HG03280 (cell line): ENCODE data around the gene BNC2.

Experiments
- ATAC-seq: cut with Tn5 transposase; IDR thresholded peaks from one replicate; pipeline ENCODE4 v1.9.1; 2021; ENCODE audit warnings: mild to moderate bottlenecking, moderate library complexity; ENCODE audit not compliant: unreplicated experiment

Gene BNC2

DNA sequence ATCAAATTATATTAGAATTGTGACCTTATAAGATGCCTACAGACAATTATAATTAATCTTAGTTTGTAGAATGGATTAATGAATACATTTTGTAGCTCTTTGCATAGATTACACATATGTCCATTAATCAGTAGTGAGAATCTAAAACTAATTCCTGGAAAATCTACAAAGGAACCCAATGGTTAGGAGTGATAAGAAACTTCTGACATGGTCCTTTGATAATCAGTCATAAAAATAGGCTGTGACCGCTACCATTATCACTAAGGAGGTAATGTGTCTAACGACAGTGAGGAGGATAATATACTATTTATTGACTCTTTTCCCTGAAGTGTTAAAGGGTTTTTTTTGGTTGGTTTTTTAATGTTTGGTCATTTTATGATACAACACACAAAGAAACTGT lies 46.6 kb downstream of the BNC2 start:
- ATAC-seq: no peak

DNA sequence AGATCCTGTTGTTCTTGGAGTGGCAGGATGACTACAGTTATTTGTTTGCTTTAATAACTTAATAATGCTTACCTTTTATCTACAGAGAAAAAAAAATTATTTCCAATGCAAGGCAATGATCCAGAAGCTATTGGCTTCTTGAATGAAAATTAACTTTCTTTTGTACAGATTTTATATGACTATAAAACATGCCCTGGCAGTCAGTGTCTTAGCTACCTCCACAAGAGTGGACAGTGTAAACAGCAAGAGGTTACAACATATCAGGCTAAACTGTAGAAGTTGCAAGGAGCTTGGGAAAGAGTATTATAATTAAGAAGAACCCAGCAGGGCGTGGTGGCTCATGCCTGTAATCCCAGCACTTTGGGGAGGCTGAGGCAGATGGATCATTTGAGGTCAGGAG lies 49.1 kb downstream of the BNC2 start:
- ATAC-seq: no peak

DNA sequence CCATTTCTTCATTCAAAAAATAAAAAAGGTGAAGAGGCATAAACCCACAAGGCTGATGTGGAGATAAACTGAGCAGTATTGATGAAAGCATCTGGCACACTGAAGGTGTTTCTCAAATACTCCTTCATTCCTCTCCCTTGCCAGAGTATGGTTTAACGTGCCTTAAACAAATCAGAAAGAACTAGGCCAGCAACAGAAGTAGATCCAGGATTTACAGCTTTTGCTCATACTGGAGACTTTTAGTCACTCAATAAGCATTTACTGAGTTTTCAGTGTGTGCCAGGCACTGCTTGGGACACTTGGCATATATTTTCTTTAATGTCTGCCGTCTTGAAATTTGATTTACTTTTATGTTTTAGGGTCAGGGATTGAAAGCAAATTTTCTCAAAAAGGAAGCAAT lies 53.0 kb downstream of the BNC2 start:
- no peak for ATAC-seq

DNA sequence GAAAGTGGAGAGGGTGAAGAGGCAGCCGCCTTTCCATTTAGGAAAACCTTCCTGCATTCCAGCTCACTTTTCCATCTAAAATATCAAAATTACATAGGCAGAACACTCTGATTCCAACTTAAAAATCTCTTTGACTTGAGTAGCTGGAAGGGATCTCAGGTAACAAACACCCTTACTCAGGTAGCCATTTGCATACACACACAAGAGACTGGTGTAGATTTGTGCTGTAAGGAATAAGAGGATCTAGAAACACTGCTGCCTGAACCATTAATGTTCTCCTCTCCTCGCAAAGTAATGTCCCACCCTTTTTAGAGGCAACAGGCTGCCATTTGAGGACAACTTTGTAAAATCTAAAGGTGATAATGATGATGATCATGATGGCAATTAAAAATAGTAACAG lies 53.5 kb downstream of the BNC2 start:
- ATAC-seq: no peak

DNA sequence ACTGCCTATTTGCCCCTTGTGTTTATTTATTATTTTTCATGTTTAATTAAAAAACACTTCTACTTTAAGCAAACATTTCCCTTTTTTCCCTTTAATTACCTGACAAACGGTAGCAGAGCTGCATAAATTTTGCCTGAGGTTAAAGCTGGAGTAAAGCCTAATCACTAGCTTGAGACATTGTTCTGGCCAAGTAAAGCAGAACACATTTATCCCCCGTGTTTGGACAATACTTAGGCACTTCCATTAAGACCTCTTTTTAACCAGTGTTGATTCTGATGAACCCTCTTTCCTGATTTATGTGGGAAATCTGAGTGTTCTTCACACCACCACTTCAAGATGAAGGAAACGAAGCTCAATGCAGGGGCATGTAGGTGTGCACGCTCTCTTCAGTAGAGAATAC lies 54.5 kb downstream of the BNC2 start:
- no peak for ATAC-seq

DNA sequence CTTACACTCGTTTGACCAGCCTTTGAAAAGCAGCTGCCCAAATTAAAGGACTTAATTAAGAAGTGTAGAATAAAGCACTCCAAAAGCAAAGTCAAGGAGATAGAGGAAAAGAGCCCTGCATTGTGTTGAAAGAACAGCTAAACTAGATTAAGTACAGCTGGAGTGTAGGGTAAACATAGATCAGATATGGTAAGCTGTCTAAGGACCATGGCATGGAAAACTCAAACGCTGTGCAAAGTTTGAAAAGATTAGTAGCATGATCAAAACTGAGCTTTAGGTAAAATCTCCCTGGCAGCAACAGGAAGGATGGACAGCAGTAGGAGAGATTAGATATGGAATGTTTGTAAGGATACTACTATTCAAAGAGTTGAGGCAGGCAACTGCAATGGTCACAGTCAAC lies 55.4 kb downstream of the BNC2 start:
- no peak for ATAC-seq

DNA sequence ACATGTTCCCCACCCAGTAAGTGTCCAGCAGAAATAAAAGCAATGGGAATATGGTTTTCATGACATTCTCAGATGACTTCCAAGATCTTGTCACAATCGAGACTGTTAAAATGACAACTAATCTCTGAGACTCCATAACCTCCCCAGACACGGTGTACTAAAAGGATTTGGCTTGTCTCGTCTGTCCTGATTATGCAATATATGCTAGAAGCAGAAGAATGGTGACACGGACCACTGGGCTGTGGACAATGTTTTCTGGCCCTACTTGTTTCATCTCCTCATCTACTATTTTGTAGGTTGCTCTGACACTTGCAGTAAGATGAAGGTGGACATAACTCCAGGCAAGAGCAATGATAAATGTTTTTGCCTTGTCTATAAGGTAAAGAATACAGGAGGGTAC lies 56.6 kb downstream of the BNC2 start:
- no peak for ATAC-seq

DNA sequence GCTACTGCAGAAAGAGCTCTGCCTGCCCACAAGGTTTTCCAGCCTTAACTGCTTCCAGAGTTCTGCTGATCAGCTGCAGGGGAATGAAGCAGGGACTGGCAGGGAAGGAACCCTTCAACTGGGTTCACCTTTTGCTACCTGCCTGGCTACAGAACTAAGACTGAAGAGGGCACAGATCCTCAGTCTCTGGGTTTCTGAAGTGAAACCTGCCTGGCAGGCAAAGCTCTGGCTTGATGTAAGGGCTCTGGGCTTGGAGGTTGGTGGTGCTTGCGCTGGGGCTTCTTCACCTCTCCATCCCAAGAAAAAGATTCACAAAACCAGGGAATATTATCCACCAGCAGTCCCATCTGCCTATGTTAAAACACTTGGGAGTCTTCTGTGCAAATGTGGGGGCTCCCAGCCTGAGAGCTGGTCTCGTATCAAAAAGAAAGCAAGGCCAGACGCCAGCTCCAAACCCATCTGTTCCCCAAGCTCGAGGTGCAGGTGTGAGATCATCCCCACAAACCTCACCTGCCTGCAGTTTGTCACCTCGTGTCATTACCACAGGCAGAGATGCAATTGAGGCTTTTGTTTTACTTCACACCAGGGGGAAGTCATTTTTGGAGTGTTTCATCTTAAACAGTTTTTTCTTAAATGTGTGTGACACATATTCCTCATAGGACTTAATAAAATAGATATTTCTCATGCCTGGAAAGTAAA lies 58.3 kb downstream of the BNC2 start:
- no peak for ATAC-seq

DNA sequence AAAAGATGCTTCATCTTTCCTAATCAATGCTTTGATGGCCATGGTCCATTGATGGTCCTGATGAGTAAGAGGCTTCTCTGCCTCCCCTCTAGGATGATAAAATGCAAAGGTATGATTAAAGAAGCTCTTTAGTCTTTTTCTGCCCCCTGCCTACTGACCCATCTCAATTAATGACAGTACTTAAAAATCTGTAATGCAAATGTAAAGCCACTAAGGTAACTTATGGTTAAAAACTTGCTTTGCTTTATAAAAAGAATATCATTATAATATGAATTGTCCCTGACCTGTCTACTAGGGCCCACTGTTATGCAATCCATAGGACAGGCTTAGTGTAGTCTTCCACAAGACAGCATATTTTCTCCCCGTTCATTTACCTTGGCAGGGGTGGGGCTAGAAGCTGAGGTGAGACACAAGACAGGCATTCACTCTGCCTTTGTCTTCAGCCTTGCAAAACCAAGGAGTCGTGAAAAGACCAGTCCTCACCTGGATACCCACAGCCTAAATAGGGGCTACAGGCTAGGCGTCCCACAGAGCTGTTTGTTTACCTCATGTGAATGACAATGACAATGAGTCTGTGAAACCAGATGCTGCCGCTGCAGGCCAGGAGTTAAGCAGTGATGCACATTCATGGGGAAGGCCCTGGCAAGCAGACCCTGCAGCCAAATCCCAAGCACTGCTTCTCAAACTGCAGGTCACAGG lies 60.4 kb downstream of the BNC2 start:
- no peak for ATAC-seq

DNA sequence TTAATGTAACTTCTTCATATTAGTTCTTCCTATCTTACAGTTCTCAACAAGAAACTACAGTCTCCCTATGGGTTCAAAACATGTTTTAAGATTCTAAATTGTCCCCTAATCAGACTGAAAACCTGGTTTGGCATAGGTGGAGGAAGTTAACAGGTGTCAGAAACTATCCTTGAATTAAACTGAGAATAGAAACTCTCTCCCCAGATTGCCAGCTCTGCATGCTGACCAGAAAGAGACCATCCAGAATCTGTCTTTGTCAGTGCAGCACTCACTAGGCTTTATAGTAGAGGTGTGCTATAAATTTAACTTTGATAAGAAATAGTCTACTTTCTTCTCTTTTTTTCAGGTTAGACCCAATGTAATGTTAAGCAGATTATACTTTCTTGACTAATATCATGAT lies 63.8 kb downstream of the BNC2 start:
- no peak for ATAC-seq

DNA sequence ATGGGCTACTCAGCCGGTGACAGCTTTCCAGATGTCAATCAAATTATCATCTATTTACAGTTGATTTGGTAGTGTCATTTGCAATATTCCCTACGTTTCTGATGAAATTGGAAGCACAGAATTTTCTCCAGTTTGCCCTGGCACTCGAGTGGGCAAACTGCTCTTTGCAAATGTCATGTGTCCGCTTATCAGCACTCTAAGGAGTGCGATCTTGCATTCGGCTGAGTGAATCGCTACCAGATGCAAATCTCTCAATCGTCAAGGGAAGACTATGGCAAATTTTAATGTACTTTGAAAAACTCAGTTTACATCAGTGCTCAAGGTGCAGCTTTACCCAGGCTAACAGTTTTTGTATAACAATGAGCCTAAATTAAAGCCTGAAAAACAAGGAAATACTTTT lies 66.8 kb downstream of the BNC2 start:
- ATAC-seq: no peak

DNA sequence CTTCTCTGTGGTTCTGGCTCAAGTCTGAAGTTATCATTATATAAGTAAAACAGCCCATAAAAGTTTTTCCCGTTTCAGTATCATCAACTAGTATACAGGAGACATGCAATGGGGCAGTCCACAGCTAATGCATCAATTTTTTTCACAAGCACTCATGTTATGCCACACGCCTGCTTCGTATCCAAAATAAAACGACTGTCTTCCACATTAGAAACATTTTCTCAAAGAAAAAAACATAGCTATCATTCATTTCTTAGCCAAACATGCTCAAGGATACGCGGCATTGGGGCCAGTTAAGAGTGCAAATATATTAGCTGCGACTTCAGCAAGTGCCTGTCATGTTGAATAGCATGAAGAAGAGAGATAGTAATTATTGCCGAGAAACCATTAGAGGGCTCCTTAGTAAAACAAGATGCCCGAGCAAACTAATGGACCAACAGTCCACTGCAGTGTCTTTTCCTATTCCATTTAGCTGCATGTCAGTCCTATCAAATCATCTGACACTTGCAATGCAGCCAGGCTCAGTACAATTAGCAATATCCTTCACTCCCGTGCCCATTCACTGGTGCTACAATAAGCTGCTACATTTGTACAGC lies 68.5 kb downstream of the BNC2 start:
- ATAC-seq: no peak

DNA sequence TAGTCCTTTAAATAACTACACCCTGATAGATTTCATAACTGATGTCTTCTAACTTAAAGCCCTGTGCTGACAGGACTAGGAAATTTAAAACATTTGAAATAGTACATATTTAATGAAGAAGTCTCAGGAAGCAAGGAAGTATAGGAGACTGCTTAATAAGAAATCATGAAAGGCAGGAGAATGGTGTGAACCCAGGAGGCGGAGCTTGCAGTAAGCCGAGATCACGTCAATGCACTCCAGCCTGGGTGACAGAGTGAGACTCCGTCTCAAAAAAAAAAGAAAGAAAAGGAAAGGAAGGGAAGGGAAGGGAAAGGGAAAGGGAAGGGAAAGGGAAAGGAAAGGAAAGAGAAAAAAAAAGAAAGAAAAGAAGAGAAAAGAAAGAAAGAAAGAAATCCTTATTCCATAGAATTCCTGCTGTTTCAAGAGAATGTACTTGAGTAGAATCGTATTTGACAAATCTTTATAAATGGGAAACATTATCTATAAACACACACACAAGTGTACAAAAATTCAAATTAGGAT lies 74.1 kb downstream of the BNC2 start:
- no peak for ATAC-seq

DNA sequence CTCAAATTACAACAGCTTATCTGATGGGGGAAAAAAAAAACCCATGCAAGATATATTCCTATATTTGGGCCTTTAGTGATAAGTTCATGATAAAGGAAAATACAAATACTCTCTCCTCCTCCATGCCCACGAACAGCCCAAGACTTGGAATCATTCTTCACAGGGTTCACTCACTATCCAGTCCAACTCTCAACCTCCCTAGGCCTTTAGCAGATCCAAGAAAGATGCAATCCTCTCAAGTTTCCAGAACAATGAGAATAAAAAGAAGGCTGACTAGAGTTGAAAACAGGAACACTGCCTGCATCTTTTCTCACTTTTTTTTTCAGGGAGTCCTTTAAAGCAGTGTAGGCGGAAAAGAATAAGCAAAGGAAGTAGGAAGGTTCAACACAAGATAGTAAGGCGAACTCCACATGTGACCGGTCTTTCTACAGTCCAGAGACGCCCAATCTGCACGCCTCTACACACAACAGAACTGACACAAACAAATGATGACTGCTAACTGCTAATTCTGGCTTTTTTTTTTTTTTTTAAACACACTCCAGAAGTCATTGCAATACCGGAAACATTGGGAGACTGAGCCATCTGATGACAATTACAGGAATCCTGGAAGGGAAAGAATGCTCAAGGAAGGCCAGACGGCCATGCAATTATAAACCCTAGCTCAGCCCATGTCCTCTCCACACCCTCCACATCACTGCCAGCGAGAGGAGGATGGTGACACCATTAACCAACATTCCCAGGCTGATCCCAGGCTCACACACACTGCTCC lies 75.4 kb downstream of the BNC2 start:
- ATAC-seq: no peak

DNA sequence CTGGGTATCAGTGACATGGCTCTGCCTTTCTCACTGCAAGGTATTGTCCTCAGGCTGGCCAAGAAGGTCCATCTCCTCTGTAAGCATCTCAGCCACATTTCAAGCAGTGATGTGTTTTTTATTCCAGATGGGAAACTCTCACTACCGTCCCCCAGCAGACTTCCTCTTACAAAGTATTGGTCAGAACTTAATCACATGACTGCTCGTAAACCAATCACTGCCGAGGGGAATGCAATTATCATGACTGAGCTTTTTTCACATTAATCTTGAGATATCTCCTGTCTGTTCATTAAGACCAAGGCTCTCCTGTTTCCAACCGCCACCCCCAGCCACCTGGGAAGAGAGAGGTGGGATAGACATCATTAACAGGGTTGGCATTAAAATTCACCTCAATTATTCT lies 76.4 kb downstream of the BNC2 start:
- no peak for ATAC-seq

DNA sequence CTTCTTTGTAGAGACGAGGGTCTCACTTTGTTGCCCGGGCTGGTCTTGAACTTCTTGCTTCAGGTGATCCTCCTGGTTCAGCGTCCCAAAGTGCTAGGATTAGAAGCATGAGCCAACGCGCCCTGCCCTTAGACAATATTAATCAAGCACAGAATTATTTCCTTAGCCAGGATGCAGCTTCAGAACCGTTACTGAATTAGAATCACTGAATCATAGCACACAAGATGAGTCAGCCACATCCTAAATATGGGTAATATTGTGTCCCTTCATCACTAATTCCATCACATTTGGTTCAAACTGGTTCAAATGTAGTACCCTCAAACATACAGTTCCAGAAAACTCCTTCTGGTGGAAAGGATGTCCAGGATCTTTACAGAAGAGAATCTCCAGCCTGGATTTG lies 82.7 kb downstream of the BNC2 start:
- no peak for ATAC-seq

DNA sequence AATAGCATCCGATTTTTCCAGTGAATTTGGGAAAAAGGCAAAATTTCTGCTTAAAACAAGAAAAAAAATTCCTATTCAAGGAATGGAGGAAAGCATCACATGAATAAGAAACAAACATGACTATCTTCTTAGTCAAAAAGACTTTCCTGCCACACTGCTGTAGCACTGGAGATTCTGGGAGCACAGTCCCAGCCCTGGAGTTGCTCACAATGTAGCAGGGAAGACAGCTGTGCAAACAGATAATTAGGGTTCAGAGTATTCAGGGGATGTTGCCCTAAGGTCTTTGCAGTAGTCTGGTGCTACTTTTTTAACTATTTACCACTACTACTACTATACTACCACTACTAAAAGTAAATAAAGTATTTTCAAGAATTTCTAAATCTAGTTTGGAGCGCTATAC lies 86.5 kb downstream of the BNC2 start:
- ATAC-seq: no peak

DNA sequence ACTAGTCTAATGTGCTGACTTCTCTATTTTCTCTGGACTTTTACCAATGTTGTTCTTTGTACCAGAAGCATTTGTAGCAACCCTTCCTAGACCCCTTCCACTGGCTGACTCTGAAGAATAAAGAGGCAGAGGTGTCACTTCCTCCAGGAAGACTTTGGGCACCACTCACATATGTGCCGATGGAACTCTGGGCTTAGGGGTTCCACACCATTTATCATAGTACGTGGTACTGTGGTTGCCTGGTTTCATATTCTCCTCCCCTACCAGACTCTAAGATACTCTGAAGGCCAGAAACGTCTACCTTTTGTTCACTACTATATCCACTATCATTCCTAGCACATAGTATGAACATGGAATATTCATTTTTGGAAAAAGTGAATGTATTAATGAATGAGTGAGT lies 88.0 kb downstream of the BNC2 start:
- no peak for ATAC-seq

DNA sequence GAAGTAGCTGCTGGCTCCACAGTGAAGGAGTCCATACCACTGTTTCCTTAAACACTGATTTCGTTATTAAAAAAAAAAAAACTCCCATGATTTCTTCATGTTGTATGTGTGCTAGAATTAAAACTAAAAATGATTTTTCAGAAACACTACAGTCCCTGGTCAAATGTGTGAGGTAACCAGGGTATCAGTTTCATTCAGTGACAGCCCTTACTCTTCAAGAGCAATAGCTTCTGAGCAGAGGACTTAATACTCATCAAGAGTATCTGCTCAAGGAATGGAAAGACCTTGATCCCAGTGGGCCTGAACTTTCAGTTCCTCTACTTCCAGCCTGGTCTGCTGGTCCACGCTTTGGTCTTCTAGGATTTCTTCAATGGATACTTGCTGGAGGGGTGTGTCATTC lies 95.1 kb downstream of the BNC2 start:
- ATAC-seq: no peak

DNA sequence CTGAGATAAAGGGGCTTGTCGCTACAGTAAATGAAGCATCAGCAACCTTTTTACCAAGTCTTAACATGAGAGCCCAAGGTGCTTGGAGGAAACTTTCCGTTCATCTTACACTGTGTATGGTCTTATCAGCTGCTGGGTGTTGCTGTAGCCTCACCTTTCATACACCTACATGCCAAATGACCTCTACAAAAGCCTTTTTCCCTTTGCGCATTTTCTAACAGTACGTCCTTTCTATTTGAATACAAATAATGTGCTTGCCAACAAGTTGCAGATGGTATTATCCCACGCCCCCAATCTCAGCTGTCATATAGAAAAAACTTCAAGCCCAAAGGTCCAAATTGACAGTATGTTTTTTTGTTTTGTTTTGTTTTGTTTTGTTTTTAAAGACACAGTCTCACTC lies 96.9 kb downstream of the BNC2 start:
- no peak for ATAC-seq

DNA sequence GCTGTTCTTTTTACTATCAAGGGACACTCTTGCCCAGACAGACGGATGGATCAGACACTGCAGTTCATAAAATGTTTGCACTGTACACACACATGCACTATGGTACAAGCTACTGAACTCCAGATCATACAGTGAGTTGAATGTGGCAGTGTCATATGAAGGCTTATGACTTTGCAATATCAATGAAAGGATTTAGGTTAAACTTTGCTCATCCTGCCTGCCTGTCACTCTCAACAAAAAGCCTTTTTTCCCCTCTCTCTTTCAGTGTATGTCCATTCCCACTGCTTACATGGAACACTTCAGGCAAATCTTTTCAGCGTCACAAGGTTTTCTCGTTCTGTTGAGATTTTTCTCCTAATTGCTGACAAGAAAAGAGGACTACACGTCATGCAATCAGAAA lies 97.4 kb downstream of the BNC2 start:
- no peak for ATAC-seq

DNA sequence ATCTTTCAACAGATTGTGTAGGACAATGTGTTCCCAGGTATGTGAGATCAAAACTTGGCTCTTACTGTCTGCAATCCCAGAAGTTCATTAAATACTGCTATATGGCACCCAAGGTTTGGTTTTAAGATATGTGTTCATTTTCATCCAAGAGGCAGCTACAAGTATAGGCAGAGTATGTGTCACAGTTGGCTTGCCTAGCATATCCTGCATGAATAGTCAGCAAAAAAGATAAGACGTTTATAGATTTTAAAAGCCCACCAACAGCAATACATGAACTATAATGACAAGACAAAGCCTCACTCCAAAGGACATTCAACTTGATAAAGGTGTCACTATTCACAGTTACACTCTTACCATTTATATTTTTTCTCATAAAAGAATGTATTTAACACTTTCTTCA lies 99.1 kb downstream of the BNC2 start:
- no peak for ATAC-seq
